Measurements from ENCODE around the gene H3-3A. TPM values are rescaled to one million over a fixed set of nuclear protein-coding genes. Genes with fewer than 3 reads are reported as not detected.
"Not testable (repeated sequence)": the region's sequence is repeated elsewhere in the genome, so short reads cannot be mapped to it uniquely, and the experiment has no call there.

H3-3A gene
- polyA plus RNA-seq, 5 donors, result 1,068 to 1,585 (median 1,280) TPM

DNA sequence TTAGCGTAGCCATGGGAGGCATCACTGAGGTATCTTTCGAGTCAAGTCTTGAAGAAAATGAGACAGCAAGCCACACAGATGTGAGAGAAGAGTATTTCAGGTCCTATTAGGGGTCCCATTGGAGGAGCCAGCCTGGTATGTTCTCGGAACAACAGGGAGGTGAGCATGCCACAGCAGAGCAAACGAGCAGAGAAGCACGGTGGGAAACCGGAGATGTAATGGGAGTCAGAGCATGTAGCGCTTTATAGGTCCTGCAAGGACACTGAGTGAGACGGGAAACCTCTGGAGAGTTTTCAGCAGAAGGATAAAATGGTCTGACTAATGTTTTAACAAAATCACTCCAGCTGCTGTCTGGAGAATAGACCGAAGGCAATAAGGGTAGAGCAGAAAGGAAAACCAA is 15.9 kb downstream of the H3-3A start:
- no peak for DNase-seq

DNA sequence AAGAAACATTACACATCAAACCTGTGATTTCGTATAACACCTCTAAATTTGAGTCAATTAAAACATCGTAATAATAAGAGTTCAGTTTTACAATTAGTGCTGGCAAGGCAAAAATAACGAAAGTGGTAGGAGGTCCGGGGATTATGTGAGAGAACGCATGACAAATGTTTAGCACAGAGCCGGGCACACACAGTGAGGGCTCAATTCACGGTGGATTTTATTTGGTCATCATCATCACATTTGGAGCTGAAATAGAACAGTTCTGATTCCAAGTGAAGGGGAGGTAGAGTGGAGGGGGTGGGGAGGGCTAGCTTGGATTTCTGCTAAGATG is 20.0 kb downstream of the H3-3A start:
- no peak for DNase-seq

DNA sequence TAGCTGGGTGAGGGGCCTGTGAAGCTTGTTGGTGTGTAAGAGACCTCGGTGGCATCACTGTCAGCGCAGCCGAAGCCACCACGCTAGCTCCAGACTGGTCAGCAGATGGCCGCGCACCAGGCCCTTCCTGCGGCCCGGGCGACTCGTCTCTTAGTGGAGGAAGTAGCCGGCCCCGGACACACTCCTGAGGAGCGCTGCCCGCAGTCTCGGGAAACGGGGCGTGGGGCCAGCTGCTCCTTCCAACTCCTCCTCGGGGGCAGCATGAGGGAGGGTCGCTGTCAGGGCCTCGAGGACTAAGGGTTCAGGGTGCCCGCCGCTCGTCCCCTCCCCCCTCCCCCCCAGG is 20.4 kb downstream of the H3-3A start:
- DNase-seq, result peak in 1 of 2 donors; percentile 42

DNA sequence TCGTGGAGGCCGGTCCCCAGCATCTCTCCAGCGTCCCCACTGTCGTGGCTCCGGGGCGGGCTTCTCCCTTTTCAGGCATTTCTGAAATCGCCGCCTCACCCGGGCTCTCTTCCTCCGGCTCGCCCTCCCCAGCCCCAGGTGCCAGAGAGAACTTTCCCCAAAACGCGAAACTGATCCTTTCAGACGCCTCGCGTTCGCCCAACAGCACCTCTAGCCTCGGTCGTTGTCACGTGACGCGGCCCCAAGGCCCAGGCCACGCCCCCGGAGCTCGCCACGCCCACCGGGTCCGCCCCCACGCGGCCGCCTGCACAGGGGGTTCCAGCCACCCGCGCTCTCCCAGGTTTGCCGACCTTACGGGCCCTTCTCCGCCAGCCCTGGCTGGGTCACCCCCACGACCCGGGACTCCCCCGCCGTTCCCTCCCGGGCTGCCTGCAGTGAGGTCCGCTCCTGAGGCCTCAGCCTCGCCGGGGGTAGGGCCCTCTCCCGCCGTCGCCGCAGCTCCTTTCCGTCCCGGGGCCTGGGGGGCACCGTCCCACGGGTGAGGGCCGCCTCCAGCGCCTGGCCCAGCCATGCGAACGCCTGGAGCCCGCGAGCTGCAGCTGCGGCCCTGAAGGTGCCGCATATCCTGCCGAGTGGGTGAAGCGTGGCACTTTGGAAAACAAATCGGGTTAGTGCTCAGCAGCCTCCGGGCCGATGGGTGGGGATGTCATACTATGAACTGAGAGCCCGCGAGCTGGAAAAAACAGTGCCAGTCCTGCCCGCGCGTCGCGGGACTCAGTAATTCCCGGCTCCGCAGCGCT is 21.0 kb downstream of the H3-3A start:
- peak; percentile 76 to 81 for DNase-seq

DNA sequence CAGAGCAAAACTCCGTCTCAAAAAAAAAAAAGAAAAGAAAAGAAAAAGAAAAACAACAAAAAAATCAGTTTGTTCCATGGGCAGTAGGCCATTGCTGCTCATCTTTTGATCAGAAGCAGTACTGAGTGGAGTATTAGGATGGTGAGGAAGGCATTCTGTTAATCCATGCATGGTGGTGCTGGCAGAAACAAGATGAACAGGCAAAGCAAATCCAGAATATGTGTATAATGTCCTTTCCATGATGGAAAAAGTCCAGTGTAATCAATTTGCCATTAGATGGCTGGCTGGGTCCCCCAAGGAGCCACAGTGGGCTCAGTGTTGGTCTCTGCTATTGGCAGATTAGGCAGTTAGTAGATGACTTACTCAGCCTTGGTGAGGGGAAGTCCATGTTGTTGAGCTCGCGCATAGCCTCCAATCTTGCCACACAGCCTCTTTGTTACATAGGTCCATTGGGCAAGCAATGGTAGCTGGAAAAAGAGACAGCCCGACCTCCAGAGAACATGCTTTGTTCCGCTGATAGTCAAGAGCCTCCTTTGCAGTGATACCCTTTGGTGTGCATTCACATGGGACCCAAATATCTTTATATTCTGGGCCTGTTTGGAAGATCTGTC is 23.3 kb downstream of the H3-3A start:
- no peak for DNase-seq

DNA sequence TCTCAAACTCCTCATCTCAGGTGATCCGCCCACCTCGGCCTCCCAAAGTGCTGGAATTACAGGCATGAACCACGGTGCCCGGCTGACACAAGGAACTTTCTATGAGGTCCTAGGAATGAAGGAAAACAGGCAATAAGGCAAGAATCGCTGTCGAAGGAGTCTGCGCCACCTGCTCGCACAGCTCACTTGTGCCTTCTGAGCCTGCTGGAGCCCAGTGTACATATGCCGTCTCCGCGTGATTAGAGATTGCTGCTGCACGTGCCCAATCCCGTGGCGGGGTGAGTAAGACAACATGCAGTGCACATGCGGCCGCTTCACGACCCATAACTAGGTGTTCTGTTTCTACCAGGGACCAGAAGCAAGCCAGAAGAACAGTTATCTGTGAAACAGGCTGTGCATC is 24.3 kb downstream of the H3-3A start:
- DNase-seq, result no peak

DNA sequence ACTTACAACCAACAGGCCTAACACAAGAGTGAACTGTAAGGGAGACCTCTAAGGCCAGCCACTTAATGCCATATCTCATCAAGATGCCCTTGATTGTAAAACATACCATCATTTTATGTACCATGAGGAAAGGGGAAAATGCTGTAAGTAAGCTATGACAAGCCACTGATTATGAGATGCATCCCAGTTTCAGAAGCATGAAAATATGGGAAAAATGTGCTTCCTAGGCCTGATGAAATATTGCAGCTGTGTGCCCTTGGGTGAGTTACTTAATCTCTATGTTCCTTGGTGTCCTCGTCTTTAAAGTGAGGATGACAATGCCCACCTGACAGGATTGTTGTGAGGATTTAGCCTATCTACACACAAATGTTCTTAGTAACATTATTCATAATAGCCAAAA is 28.9 kb downstream of the H3-3A start:
- no peak for DNase-seq

DNA sequence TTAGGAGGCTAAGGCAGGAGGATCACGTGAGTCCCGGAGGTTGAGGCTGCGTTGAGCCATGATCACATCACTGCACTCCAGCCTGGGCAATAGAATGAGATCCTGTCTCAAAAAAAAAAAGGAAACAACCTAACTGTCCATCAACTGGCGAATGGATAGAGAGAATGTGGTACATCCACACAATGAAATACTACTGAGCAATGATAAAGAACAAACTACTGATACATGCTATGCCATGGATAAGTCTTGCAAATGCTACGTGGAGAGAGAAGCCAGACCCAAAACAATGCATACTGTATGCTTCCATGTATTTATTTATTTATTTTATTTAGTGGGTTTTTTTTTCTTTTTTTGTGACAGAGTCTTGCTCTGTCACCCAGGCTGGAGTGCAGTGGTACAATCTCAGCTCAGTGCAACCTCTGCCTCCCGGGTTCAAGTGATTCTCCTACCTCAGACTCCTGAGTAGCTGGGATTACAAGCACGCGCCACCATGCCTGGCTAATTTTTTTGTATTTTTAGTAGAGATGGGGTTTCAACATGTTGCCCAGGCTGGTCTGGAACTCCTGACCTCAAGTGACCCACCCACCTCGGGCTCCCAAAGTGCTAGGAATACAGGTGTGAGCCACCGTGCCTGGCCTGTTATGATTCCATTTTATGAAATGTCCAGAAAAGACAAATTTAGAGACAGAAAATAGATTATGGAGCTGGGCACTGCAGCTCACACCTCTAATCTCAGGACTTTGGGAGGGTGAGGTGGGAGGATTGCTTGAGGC is 29.7 kb downstream of the H3-3A start:
- not testable (repeated sequence) for DNase-seq

DNA sequence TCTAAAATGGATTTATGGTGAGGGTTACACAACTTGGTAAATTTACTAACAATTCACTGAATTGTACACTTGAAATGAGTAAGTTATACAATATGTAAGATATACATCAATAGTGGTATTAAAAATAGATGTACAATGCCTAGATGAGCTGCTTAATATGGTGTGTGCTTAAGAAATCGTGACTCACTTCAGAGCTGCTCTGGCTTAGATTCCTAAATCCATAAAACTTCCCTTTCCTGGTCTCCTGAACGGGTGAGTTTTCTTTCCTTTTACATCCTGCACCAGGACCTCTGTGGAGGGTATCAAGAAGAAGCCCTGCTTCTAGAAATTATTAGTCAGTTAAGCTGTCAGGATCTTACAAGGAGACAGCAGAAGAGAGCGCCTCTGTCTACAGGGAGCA is 30.4 kb downstream of the H3-3A start:
- no peak for DNase-seq

DNA sequence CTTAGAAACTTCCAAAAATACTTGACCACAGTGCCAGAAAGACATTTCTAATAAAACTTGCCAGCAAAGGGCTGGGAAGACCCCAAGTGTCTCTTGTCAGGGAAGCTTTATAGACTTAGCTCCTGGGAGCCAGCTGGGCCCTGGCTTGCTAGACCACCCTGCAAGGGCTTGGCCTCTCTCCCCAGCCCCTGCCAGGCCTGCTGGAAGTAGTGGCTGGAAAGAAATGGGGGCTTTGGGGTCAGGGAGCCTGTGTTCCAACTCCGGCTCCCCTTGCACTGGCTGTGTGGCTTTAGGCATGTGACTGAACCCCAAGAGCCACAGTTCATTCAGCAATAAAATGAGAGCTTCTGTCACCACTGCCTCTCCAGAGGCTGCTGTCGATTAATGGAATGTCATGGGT is 31.1 kb downstream of the H3-3A start:
- no peak for DNase-seq

DNA sequence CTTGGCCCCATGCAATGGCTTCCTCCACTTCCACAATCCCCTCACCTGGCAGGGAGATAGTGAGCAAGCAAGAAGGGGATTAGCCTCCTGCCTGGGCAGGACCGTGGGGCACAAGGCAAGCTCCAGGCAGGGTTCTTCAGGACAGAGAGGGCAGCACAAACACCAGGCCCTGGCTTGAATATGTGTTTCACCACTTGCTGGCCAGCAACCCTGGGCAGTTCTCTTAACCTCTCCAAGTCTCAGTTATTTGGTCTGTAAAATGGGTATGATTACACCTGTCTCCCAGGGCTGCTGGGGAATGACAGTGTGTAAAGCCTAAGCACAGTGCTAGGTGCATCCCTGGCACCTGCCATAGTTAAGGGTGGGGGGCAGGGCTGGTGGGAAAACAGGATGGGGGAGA is 31.9 kb downstream of the H3-3A start:
- DNase-seq, result no peak

DNA sequence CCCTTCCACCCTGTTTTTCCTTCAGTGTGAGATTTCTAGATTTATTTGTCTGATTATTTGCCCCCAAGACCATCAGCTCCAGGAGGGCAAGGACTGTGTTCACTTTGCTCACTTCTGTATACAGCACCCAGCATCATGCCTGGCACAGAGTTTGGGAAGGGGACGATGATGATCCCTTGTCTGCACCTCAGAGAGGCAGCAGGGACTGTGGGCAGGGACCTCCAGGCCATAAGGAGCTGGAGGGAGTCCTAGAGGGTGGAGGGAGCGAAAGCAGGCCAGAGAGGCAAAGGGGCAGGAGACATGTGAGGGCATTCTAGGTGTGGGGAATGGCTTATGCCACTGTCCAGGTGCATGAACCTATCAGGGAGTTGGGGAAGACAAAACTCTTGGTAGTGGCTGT is 32.8 kb downstream of the H3-3A start:
- DNase-seq, result no peak

DNA sequence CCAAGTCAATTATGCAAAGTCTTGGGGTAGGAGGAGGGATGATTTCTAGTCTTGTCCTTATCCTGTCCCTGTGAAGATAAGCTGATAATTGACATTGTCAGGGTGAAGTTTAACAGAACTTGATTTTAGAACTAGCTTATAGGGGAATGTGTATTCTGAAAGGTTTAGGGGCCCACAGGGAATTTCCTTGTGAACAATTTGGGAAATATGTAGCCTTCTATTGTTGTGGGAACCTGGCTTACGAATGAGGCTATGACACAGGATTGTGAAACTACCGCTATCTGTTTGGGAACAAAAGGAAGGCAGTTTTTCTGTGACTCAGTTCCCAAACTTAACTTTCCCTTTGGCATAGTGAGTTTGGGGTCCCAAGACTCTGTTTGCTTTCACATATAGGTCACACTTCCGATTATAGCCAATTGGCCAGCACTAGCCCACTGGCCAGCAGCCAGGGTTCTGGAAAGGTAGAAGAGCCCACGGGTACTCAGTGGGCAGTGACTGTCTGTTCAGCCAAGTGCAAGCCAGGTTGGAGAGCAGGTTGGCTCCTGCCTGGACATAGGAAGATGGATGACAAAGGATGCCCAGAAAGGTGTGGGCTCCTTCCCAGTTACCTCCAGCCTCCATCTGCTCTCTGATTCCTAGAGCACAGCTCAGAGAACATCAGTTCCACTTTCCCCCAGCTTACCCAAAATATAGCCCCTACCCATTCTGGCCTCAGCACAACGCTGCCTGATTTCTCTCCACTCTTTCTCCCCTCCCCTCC is 35.5 kb downstream of the H3-3A start:
- no peak for DNase-seq

DNA sequence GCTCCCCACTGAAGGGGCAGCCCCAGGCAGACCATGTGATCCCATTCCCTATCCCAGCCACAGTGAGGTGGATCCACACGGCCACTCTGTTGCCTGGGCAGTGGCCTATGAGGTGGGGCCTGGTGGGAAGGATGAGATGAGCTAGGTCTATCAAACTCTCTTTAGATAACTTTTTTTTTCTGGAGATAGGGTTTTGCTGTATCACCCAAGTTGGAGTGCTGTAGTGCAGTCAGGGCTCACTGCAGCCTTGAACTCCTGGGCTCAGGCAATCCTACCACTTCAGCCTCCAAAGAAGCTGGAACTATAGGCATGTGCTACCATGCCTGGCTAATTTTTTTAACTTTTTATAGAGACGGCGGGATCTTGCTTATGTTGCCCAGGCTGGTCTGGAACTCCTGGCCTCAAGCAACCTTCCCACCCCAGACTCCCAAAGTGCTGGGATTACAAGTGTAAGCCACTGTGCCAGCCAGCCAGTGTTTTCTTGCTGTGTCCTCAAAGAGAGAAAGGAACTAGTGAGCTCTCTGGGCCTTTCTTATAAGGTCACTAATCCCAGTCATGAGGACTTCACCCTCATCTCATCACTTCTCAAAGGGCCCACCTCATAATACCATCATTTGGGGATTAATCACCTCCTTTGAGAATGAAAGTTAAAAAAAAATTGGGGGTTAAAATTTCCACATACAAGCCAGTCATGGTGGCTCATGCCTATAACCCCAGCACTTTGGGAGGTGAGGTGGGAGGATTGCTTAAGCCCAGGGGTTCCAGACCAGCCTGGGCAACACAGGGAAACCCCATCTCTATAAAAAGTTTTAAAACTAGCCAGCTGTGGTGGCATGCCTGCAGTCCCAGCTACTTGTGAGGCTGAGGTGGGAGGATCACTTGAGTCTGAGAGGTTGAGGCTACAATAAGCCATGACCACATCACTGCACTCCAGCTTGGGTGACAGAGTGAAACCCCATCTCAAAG is 36.6 kb downstream of the H3-3A start:
- no peak for DNase-seq

DNA sequence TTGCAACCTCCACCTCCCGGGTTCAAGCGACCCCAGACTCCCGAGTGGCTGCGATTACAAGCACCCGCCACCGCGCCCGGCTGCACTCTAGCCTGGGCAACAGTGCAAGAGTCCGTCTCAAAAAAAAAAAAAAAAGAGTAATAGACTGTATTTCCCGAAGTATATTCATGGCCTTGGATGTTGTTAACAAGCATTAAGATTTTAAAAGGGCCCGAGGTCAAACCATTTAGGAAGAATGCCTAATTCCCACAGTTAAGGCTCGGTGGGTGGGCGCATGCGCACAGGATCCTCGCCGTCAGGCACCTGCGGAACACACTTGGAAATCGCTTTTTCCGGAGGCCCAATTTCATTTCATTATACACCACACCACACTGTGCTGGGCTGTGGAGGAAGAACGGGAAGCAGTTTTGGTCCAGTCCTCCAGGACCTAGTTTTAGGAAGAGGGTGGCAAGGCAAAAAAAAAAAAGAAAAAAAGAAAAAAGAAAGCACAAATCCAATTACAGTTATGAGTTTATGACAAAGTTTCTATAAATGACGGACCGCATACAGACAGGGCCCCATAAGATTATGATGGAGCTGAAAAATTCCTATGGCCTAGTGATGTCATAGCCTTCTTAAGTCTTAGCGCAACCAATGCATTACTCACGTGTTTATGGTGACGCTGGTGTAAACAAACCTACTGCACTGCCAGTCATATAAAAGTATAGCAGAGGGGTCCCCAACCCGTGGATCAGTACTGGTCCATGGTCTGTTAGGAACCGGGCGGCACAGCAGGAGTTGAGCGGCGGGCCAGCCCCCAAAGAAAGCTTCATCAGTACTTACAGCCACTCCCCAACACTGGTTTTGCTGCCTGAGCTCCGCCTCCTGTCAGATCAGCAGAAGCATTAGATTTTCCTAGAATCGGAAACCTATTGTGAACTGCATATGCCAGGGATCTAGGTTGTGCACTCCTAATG is 38.2 kb downstream of the H3-3A start:
- DNase-seq, result no peak

DNA sequence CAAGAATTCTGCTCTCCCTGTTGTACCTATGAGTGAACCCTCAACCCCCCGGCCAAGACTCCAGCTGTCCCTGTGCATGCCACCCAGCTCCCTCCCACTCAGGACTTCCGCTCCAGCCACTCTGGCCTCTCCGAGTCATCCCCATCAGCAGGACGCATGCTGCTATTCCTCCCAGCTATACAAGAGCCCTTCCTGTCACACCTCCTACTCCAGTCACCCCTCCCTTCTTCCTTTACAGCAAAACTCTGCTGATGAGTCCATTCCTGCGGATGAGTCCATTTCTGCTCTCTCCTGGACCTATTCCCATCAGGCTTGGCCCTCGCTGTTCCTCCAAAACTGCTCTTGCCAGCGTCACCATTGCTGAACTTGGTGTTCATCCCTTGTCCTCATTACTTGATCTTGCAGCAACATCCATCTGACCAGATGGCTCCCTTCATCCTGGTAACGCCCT is 42.2 kb downstream of the H3-3A start:
- no peak for DNase-seq

DNA sequence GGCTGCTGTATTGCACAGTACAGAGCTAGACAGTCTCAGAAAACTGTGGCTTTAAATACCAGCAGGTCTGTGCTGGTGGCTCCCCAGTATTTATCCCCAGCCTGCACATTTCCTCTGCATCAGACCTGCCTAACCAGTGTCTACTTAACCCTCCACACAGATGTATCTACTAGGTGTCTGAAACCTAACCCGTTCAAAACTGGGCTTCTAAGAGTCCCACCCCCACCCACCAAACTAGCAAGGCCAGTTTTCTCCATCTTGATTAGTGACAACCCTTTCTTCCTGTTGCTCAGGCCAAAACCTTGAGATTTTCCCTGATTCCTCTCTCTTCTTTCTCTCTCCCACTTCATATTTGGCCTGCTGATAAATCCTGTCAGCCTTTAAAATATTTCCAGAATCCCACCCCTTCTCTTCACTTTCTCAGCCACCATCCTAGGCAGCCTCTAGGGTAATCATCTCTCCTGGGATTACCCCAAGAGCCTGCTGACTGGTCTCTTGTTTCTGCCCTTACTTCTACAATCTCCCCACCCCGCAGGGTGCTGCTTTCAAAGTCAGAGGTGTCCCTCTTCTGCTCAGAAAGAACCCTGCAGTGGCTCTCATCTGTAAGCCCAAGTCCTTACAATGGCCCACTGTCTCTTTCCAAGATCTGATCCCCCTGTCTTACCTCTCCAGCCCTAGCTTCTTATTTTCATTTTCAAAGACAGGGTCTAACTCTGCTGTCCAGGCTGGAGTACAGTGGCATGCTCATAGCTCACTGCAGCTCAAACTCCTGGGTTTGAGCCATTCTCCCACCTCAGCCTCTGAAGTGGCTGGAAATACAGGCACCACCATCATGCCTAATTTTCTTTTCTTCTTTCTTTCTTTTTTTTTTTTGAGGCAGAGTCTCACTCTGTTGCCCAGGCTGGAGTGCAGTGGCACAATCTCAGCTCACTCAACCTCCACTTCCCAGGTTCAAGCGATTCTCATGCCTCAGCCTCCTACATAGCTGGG is 45.2 kb downstream of the H3-3A start:
- no peak for DNase-seq

Measured in right lung (tissue), 5 donors.